ENCODE data around the gene TRIM40.

Gene TRIM40

DNA sequence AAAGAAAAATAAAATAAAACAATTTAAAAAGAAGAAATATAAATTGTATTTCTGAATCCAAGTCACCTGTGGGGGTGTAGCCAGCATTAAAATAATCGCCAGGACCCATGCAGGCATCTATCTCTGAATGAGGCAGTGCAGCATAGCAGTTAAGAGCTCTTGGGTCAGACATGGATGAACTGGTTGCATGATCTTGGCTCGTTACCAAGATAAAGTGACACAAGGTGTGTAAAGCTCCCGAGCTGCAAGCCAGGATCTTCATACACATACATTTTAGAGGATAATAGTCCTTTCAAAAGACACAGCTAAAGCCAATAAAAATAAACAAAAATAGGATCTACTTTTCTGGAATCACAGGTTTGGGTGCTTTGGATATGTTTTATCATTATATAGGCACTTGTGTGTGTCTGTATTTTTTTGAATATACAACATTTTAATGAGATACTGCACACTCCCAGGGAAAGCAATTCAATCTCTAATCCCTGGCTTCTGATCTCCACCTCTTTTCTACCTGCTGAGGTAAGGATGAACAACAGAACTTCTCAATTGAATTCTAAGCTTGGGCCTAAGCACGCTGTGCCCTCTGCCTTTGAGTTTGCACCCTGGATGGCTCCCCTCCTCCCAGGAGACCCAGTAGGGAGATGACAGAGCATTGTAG lies 16.2 kb downstream of the TRIM40 start:
- TF ChIP-seq MYC (IDR thresholded peaks at IDR 0.05; ENCODE audit: low read depth, low read length), result no peak
- TF ChIP-seq, protein P1, sequence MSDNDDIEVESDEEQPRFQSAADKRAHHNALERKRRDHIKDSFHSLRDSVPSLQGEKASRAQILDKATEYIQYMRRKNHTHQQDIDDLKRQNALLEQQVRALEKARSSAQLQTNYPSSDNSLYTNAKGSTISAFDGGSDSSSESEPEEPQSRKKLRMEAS (IDR thresholded peaks at IDR 0.05; ENCODE audit: low read depth, low read length), result no peak
- TF ChIP-seq, protein P2, sequence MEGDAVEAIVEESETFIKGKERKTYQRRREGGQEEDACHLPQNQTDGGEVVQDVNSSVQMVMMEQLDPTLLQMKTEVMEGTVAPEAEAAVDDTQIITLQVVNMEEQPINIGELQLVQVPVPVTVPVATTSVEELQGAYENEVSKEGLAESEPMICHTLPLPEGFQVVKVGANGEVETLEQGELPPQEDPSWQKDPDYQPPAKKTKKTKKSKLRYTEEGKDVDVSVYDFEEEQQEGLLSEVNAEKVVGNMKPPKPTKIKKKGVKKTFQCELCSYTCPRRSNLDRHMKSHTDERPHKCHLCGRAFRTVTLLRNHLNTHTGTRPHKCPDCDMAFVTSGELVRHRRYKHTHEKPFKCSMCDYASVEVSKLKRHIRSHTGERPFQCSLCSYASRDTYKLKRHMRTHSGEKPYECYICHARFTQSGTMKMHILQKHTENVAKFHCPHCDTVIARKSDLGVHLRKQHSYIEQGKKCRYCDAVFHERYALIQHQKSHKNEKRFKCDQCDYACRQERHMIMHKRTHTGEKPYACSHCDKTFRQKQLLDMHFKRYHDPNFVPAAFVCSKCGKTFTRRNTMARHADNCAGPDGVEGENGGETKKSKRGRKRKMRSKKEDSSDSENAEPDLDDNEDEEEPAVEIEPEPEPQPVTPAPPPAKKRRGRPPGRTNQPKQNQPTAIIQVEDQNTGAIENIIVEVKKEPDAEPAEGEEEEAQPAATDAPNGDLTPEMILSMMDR (IDR thresholded peaks at IDR 0.05; ENCODE audit: low read depth, low read length), result no peak
- no peak for TF ChIP-seq POLR2A (IDR thresholded peaks at IDR 0.05; ENCODE audit: extremely low read depth, insufficient read length)
- H3K4me3 ChIP-seq (ENCODE audit: low read depth, low read length), result no peak overlapping the region
- DNase-seq (ENCODE audit: low read depth), result no peak

DNA sequence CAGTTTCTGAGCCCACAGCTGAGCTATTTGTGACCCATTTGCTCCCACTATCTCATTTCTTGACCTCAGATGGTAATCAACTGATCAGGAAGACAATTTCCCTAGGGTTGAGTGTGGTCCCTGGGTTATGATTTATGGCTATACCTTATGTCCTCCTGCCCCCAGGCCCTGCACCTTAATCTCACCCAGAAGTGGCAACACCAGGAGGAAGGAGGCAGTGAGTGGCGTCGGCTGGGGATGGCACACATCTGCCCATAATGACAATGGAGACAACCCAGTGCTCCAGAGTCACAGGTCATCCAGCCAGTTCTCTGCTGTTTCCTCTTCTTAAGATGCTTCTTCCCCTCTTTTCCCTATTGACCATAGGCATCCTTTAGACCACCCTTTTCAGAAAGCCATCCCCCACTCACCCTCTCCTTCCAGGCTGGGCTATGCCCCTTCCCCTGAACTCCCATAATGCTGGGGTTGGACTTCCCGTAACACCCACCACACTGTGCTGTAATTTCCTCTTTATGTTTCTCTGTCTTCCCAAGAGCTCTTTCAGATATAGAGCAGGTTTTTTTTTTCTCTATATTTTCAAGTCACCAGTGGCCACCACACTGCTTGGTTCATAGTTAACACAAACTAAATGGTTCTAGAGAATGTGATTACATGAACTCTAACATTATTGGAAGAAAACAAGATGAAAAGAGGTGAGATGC lies 17.1 kb downstream of the TRIM40 start:
- TF ChIP-seq, protein P1 (IDR thresholded peaks at IDR 0.05; ENCODE audit: low read depth, low read length), result no peak
- TF ChIP-seq, protein P2 (IDR thresholded peaks at IDR 0.05; ENCODE audit: low read depth, low read length), result no peak
- no peak for TF ChIP-seq POLR2A (IDR thresholded peaks at IDR 0.05; ENCODE audit: extremely low read depth, insufficient read length)
- no peak for TF ChIP-seq MYC (IDR thresholded peaks at IDR 0.05; ENCODE audit: low read depth, low read length)
- DNase-seq (ENCODE audit: low read depth), result no peak

DNA sequence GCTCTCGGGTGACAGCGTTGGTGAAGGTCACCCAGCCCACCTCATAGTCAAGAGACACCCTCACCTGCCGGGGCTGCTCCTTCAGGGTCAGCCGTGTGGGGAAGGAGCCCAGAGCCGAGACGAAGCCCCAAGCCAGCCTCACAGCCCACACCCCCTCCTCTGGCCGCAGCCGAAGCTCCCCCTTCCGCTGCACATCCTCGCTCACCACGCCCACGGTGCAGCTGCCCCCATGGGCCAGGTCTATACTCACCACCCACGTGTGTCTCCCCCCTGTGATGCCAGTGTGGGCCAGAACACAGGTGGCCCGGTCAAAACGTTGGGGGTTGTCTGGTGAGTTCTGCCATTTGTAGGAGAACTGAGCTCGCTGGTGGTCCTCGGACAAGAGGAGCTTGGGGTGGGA lies 18.1 kb downstream of the TRIM40 start:
- TF ChIP-seq, protein P2 (IDR thresholded peaks at IDR 0.05; ENCODE audit: low read depth, low read length), result no peak
- TF ChIP-seq, protein P1 (IDR thresholded peaks at IDR 0.05; ENCODE audit: low read depth, low read length), result no peak
- no peak for TF ChIP-seq POLR2A (IDR thresholded peaks at IDR 0.05; ENCODE audit: extremely low read depth, insufficient read length)
- TF ChIP-seq MYC (IDR thresholded peaks at IDR 0.05; ENCODE audit: low read depth, low read length), result no peak
- no peak for DNase-seq (ENCODE audit: low read depth)
- no peak overlapping the region for H3K4me3 ChIP-seq (ENCODE audit: low read depth, low read length)

More for the DNA sequence above, 17.1 kb downstream of the TRIM40 start:
- no peak overlapping the region for H3K4me3 ChIP-seq (ENCODE audit: low read depth, low read length)

DNA sequence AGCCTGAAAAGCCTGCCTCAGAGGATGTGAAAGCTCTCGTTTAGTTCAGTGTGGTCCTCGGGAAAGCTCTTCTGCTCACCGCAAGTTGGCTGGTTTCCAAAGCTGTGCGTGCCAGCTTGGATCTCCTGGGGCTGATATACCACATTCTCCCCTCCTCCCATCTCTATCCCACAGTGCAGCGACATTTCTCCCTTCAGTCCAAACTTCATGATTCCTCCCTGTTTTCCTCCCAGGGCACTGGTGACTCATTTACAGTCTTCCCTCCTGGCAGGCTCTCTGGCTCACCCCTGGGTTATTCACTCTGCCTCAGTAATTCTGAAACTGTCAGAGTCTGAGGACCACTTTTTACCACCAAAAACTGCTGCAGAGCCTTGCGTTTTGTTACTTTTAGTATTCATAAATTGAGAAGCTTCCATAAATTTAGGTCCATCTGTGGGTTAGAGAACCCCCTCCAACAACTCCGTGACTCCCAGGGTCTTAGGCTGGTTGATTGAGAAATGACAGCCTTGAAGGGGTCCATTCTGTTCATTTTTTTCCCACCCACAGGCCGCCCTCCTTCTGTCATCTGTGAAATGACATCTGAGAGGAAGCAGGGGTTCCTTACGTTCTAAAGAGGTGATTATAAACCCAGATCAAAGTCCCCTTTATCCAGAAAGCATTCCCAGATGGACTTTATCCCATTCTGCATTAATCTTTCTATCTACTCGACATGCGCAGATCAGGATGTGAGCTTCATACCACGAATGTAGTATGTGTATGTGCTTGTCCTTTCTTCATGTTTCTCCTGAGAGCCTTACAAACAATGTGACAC lies 19.0 kb downstream of the TRIM40 start:
- no peak for DNase-seq (ENCODE audit: low read depth)
- no peak overlapping the region for H3K4me3 ChIP-seq (ENCODE audit: low read depth, low read length)
- TF ChIP-seq, protein P2 (IDR thresholded peaks at IDR 0.05; ENCODE audit: low read depth, low read length), result no peak
- TF ChIP-seq, protein P1 (IDR thresholded peaks at IDR 0.05; ENCODE audit: low read depth, low read length), result no peak
- no peak for TF ChIP-seq POLR2A (IDR thresholded peaks at IDR 0.05; ENCODE audit: extremely low read depth, insufficient read length)
- no peak for TF ChIP-seq MYC (IDR thresholded peaks at IDR 0.05; ENCODE audit: low read depth, low read length)

DNA sequence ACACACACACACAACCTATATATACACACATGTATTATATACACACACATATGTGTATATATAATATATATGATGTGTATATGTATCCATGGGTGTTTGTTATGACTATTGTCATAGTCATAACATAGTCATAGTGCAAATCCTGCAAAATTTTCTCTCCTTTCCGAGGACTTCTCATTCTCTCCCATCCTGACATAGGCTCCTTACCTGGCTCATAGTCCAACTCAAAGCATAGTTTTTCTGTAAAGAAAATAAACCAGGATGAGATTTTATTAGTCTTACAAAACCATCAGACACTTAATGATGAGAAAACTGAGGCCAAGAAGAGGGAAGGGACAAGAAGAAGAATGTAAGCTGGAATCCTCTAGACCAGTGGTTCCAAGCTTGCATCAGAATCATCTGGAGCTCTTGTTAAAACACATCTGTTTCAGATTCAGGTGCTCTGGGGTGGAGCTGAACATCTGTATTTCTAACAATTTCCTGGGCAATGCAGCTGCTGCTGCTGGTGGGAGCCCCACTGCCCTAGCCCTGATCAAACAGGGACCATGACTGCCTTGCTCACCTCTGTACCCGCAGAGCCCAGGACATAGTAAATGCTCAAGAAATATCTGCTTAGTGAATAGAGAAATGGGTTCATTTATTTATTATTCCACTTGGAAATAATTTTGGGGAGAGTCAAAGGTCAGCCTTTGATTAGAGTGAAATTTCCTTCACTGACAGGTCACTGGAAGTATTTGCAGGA lies 19.8 kb downstream of the TRIM40 start:
- H3K4me3 ChIP-seq (ENCODE audit: low read depth, low read length), result no peak overlapping the region
- TF ChIP-seq, protein P2 (IDR thresholded peaks at IDR 0.05; ENCODE audit: low read depth, low read length), result no peak
- no peak for TF ChIP-seq POLR2A (IDR thresholded peaks at IDR 0.05; ENCODE audit: extremely low read depth, insufficient read length)
- TF ChIP-seq, protein P1 (IDR thresholded peaks at IDR 0.05; ENCODE audit: low read depth, low read length), result no peak
- no peak for TF ChIP-seq MYC (IDR thresholded peaks at IDR 0.05; ENCODE audit: low read depth, low read length)
- no peak for DNase-seq (ENCODE audit: low read depth)
